ENCODE results near the gene ATP8A1. TPM values are rescaled to one million over a fixed set of nuclear protein-coding genes. Genes with fewer than 3 reads are reported as not detected.
"Not testable (repeated sequence)": the region's sequence is repeated elsewhere in the genome, so short reads cannot be mapped to it uniquely, and the experiment has no call there.

ATP8A1 gene
- total RNA-seq, 1 donor from 2014 or later: 13.7 TPM

- H3K4me1 Mint-ChIP-seq (ENCODE audit: low read depth): peaks cover 3% of the 10 kb centered on the region
- H3K9me3 Mint-ChIP-seq (ENCODE audit: low read depth): peaks cover 6% of the 10 kb centered on the region
These were observed 190.5 kb downstream of the ATP8A1 start for GRCh38 chr4:42466273-42466844.

GRCh38 chr4:42464550-42465094, 192.3 kb downstream of the ATP8A1 start:
- H3K27me3 Mint-ChIP-seq: no peaks in the 10 kb centered on the region
- DNase-seq (ENCODE audit: low spot score, unreplicated experiment): no peak
- H3K4me1 Mint-ChIP-seq (ENCODE audit: low read depth): peaks cover 5% of the 10 kb centered on the region
- no peak for TF ChIP-seq CTCF (IDR thresholded peaks at IDR 0.05; ENCODE audit: unreplicated experiment)
- no peak overlapping the region for H3K4me3 Mint-ChIP-seq (ENCODE audit: low read depth)
- peaks cover 15% of the 10 kb centered on the region for H3K36me3 Mint-ChIP-seq (ENCODE audit: insufficient read depth)
- H3K27ac Mint-ChIP-seq: no peak overlapping the region
- peaks cover 7% of the 10 kb centered on the region for H3K9me3 Mint-ChIP-seq (ENCODE audit: low read depth)

More at GRCh38 chr4:42466273-42466844, 190.5 kb downstream of the ATP8A1 start:
- H3K27ac Mint-ChIP-seq: no peak overlapping the region
- peaks cover 11% of the 10 kb centered on the region for H3K36me3 Mint-ChIP-seq (ENCODE audit: insufficient read depth)
- H3K27me3 Mint-ChIP-seq: no peaks in the 10 kb centered on the region
- no peak for TF ChIP-seq CTCF (IDR thresholded peaks at IDR 0.05; ENCODE audit: unreplicated experiment)
- no peak overlapping the region for H3K4me3 Mint-ChIP-seq (ENCODE audit: low read depth)
- DNase-seq (ENCODE audit: low spot score, unreplicated experiment): no peak

GRCh38 chr4:42461216-42461615, 195.7 kb downstream of the ATP8A1 start:
- H3K4me1 Mint-ChIP-seq (ENCODE audit: low read depth); H3K27me3 Mint-ChIP-seq; H3K9me3 Mint-ChIP-seq (ENCODE audit: low read depth); DNase-seq (ENCODE audit: low spot score, unreplicated experiment); H3K27ac Mint-ChIP-seq; H3K4me3 Mint-ChIP-seq (ENCODE audit: low read depth): not testable (repeated sequence)
- H3K36me3 Mint-ChIP-seq (ENCODE audit: insufficient read depth): peaks cover 15% of the 10 kb centered on the region

- peaks cover 15% of the 10 kb centered on the region for H3K36me3 Mint-ChIP-seq (ENCODE audit: insufficient read depth)
- no peaks in the 10 kb centered on the region for H3K27me3 Mint-ChIP-seq
- no peak overlapping the region for H3K27ac Mint-ChIP-seq
- DNase-seq (ENCODE audit: low spot score, unreplicated experiment): no peak
- no peak for TF ChIP-seq CTCF (IDR thresholded peaks at IDR 0.05; ENCODE audit: unreplicated experiment)
- H3K9me3 Mint-ChIP-seq (ENCODE audit: low read depth): peaks cover 7% of the 10 kb centered on the region
- peaks cover 3% of the 10 kb centered on the region for H3K4me1 Mint-ChIP-seq (ENCODE audit: low read depth)
- no peak overlapping the region for H3K4me3 Mint-ChIP-seq (ENCODE audit: low read depth)
These were observed 196.9 kb downstream of the ATP8A1 start for GRCh38 chr4:42460043-42460442.

GRCh38 chr4:42458657-42459056, 198.2 kb downstream of the ATP8A1 start:
- no peak for DNase-seq (ENCODE audit: low spot score, unreplicated experiment)
- Mint-ChIP-seq H3K4me1 (ENCODE audit: low read depth) (peaks cover 3% of the 10 kb centered on the region), H3K4me3 (ENCODE audit: low read depth) (no peak overlapping the region), H3K27me3 (no peaks in the 10 kb centered on the region), H3K9me3 (ENCODE audit: low read depth) (peaks cover 7% of the 10 kb centered on the region), H3K27ac (no peak overlapping the region), H3K36me3 (ENCODE audit: insufficient read depth) (peaks cover 15% of the 10 kb centered on the region)
- TF ChIP-seq CTCF (IDR thresholded peaks at IDR 0.05; ENCODE audit: unreplicated experiment): no peak
